WTC11 (cell line): ENCODE data around the gene SIN3A.

ENCODE experiments used
- CREB1 ChIP-seq: sonication (generic); formaldehyde crosslinking; IDR thresholded peaks from 2 replicates; pipeline ENCODE4 v1.8.0; 2023; ENCODE audit warnings: mild to moderate bottlenecking, missing genetic modification reagents
- ESRRA ChIP-seq: sonication (generic); formaldehyde crosslinking; IDR thresholded peaks from 2 replicates; pipeline ENCODE4 v1.8.1; 2022; ENCODE audit warnings: mild to moderate bottlenecking, missing genetic modification reagents, borderline replicate concordance
- FOXK1 ChIP-seq: sonication (generic); formaldehyde crosslinking; IDR thresholded peaks from 2 replicates; pipeline ENCODE4 v1.8.0; 2022; ENCODE audit warnings: mild to moderate bottlenecking, moderate library complexity, missing genetic modification reagents
- KAT7 ChIP-seq: sonication (generic); formaldehyde crosslinking; IDR thresholded peaks from 2 replicates; pipeline ENCODE4 v1.8.1; 2023; ENCODE audit warnings: missing genetic modification reagents, mild to moderate bottlenecking, borderline replicate concordance
- NR3C1 ChIP-seq: sonication (generic); formaldehyde crosslinking; conservative IDR thresholded peaks from 2 replicates; pipeline ENCODE4 v1.8.1; 2023; ENCODE audit warnings: low read depth, mild to moderate bottlenecking, missing genetic modification reagents
- PRRX2 ChIP-seq: fragments of 250-450 bp; sonication (Bioruptor Pico); IDR thresholded peaks from 2 replicates; pipeline ENCODE4 v1.8.0; 2021; ENCODE audit warnings: mild to moderate bottlenecking
- TCF7 ChIP-seq: sonication (generic); formaldehyde crosslinking; IDR thresholded peaks from 2 replicates; pipeline ENCODE4 v1.8.0; 2022; ENCODE audit warnings: mild to moderate bottlenecking, low read depth, missing genetic modification reagents, moderate library complexity
- ZBTB21 ChIP-seq: sonication (generic); formaldehyde crosslinking; IDR thresholded peaks from 2 replicates; pipeline ENCODE4 v1.8.1; 2023; ENCODE audit warnings: mild to moderate bottlenecking, missing genetic modification reagents, borderline replicate concordance
- TF ChIP-seq, protein P1 (sequence below): fragments of 200-600 bp; IDR thresholded peaks from 2 replicates; pipeline ENCODE4 v1.8.0; 2022; ENCODE audit warnings: antibody characterized with exemption
- TF ChIP-seq, protein P2 (sequence below): fragments of 250-450 bp; sonication (Bioruptor Pico); IDR thresholded peaks from 2 replicates; pipeline ENCODE4 v2.1.2; 2022; ENCODE audit warnings: mild to moderate bottlenecking, moderate library complexity
- TF ChIP-seq, protein P3 (sequence below): sonication (generic); formaldehyde crosslinking; IDR thresholded peaks from 2 replicates; pipeline ENCODE4 v1.8.1; 2023; ENCODE audit warnings: mild to moderate bottlenecking, moderate library complexity, missing genetic modification reagents

DNA sequence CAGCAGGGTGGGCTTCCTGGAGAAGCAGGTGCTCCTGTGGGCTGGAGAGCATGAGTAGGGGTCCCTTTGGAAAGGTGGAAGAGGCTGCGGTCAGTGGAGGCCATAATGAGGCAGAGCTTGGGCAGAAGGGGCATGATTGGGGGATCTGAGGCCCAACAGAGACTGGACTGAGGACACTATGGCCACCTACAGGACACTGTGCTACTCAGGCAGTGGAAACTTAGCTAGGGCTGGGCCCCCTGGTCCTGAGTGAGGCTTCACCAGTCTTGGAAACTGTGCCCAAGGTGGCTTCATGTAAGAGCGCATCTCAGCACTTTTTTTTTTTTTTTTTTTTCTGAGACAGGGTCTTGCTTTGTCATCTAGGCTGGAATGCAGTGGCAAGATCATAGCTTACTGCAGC, 121.9 kb downstream of the SIN3A start:
- TF ChIP-seq TCF7 (CRISPR knock-in tag) (no peak), ZBTB21 (CRISPR knock-in tag) (no peak), NR3C1 (no peak), ESRRA (CRISPR knock-in tag) (no peak), KAT7 (CRISPR knock-in tag) (no peak), FOXK1 (no peak), CREB1 (CRISPR knock-in tag) (no peak), PRRX2 (CRISPR knock-in tag) (no peak)
- TF ChIP-seq, protein P1, sequence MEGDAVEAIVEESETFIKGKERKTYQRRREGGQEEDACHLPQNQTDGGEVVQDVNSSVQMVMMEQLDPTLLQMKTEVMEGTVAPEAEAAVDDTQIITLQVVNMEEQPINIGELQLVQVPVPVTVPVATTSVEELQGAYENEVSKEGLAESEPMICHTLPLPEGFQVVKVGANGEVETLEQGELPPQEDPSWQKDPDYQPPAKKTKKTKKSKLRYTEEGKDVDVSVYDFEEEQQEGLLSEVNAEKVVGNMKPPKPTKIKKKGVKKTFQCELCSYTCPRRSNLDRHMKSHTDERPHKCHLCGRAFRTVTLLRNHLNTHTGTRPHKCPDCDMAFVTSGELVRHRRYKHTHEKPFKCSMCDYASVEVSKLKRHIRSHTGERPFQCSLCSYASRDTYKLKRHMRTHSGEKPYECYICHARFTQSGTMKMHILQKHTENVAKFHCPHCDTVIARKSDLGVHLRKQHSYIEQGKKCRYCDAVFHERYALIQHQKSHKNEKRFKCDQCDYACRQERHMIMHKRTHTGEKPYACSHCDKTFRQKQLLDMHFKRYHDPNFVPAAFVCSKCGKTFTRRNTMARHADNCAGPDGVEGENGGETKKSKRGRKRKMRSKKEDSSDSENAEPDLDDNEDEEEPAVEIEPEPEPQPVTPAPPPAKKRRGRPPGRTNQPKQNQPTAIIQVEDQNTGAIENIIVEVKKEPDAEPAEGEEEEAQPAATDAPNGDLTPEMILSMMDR = no peak
- TF ChIP-seq, protein P2, sequence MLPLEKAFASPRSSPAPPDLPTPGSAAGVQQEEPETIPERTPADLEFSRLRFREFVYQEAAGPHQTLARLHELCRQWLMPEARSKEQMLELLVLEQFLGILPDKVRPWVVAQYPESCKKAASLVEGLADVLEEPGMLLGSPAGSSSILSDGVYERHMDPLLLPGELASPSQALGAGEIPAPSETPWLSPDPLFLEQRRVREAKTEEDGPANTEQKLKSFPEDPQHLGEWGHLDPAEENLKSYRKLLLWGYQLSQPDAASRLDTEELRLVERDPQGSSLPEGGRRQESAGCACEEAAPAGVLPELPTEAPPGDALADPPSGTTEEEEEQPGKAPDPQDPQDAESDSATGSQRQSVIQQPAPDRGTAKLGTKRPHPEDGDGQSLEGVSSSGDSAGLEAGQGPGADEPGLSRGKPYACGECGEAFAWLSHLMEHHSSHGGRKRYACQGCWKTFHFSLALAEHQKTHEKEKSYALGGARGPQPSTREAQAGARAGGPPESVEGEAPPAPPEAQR (CRISPR knock-in tag) = no peak
- TF ChIP-seq, protein P3, sequence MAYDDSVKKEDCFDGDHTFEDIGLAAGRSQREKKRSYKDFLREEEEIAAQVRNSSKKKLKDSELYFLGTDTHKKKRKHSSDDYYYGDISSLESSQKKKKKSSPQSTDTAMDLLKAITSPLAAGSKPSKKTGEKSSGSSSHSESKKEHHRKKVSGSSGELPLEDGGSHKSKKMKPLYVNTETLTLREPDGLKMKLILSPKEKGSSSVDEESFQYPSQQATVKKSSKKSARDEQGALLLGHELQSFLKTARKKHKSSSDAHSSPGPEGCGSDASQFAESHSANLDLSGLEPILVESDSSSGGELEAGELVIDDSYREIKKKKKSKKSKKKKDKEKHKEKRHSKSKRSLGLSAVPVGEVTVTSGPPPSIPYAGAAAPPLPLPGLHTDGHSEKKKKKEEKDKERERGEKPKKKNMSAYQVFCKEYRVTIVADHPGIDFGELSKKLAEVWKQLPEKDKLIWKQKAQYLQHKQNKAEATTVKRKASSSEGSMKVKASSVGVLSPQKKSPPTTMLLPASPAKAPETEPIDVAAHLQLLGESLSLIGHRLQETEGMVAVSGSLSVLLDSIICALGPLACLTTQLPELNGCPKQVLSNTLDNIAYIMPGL = no peak
